ENCODE data around the gene DAW1. TPM values are rescaled to one million over a fixed set of nuclear protein-coding genes. Genes with fewer than 3 reads are reported as not detected.
A peak's percentile ranks its signal among the peaks of the same experiment; 100 is the strongest.
"Not testable (repeated sequence)": the region's sequence is repeated elsewhere in the genome, so short reads cannot be mapped to it uniquely, and the experiment has no call there.

Gene DAW1
- total and polyA plus RNA-seq, 4 donors, result 5.0 to 16.6 (median 9.7) TPM

- Histone ChIP-seq H3K27me3 (ENCODE audit: control insufficient read depth, insufficient read depth, low read length) (no peaks in the 10 kb centered on the region), H3K27ac (ENCODE audit: low read depth, low read length) (no peak overlapping the region), H3K4me1 (ENCODE audit: control insufficient read depth, insufficient read depth, low read length) (no peaks in the 10 kb centered on the region), H3K36me3 (ENCODE audit: control insufficient read depth, insufficient read depth, low read length) (no peaks in the 10 kb centered on the region), H3K4me3 (ENCODE audit: low read depth, low read length) (no peak overlapping the region), H3K9me3 (ENCODE audit: control insufficient read depth, insufficient read depth, low read length) (no peaks in the 10 kb centered on the region)
- no peak for DNase-seq (ENCODE audit: low read depth in 4 of 6, low spot score in 6 of 6)
- 100% methylated on average over 2 of the region's 5 CpGs for WGBS (ENCODE audit: insufficient coverage)
Measured at GRCh38 chr2:227834916-227835650, 36.3 kb upstream of the DAW1 start.

- not testable (repeated sequence) for H3K4me1 ChIP-seq (ENCODE audit: control insufficient read depth, insufficient read depth, low read length); H3K27ac ChIP-seq (ENCODE audit: low read depth, low read length); H3K36me3 ChIP-seq (ENCODE audit: control insufficient read depth, insufficient read depth, low read length); DNase-seq (ENCODE audit: low read depth in 4 of 6, low spot score in 6 of 6); H3K27me3 ChIP-seq (ENCODE audit: control insufficient read depth, insufficient read depth, low read length); H3K9me3 ChIP-seq (ENCODE audit: control insufficient read depth, insufficient read depth, low read length); H3K4me3 ChIP-seq (ENCODE audit: low read depth, low read length)
- WGBS (ENCODE audit: insufficient coverage), result 76% methylated on average over 6 of the region's 7 CpGs
Measured at GRCh38 chr2:227839339-227840129, 31.9 kb upstream of the DAW1 start.

DNA sequence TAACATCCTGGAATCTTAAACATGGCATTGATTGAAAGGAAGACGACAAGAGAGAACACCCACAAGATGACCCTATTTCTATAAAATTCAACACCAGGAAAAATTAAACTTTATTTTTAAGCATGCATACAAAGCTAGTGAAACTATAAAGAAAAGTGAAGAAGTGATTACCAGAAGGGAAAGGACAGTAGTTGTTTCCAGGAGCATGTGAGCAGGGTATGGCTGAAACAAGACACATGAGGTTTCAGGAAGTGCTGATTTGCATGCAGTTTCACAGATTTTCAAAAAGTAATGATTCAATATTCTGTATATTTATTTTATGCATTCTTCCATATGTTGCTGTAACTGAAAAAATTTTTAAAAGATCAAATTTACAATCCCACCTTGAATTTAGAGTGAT, 24.6 kb upstream of the DAW1 start:
- no CpG with 5 or more reads among the region's 1 CpG for WGBS (ENCODE audit: insufficient coverage)
- DNase-seq (ENCODE audit: low read depth in 4 of 6, low spot score in 6 of 6), result no peak
- Histone ChIP-seq H3K27ac (ENCODE audit: low read depth, low read length) (no peak overlapping the region), H3K4me3 (ENCODE audit: low read depth, low read length) (no peak overlapping the region), H3K4me1 (ENCODE audit: control insufficient read depth, insufficient read depth, low read length) (no peaks in the 10 kb centered on the region), H3K36me3 (ENCODE audit: control insufficient read depth, insufficient read depth, low read length) (no peaks in the 10 kb centered on the region), H3K27me3 (ENCODE audit: control insufficient read depth, insufficient read depth, low read length) (no peaks in the 10 kb centered on the region), H3K9me3 (ENCODE audit: control insufficient read depth, insufficient read depth, low read length) (no peaks in the 10 kb centered on the region)

GRCh38 chr2:227848146-227848545, 23.3 kb upstream of the DAW1 start:
- H3K4me3 ChIP-seq (ENCODE audit: low read depth, low read length), result no peak overlapping the region
- 50% methylated on average over 2 of the region's 3 CpGs for WGBS (ENCODE audit: insufficient coverage)
- H3K27me3 ChIP-seq (ENCODE audit: control insufficient read depth, insufficient read depth, low read length), result no peaks in the 10 kb centered on the region
- no peaks in the 10 kb centered on the region for H3K4me1 ChIP-seq (ENCODE audit: control insufficient read depth, insufficient read depth, low read length)
- H3K36me3 ChIP-seq (ENCODE audit: control insufficient read depth, insufficient read depth, low read length), result no peaks in the 10 kb centered on the region
- no peaks in the 10 kb centered on the region for H3K9me3 ChIP-seq (ENCODE audit: control insufficient read depth, insufficient read depth, low read length)
- no peak overlapping the region for H3K27ac ChIP-seq (ENCODE audit: low read depth, low read length)
- no peak for DNase-seq (ENCODE audit: low read depth in 4 of 6, low spot score in 6 of 6)

DNA sequence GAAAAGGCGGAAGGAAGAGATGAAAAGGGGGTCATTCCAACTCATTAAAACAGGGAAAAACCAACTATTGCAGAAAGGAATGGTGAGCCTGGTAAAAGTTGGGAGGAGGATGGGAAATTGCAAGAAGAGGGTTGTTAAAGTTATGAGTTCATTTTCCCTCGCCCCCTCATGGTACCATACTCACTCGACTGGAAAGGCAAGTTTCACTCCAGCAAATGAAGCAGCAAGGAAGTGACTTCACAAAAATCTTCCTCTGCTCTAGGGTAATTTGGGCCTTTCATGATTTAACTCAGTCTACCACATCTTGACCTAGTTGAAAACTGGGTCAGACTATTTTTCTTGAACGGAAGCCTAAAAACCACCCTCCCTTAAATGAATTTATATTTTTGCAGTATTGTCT, 22.8 kb upstream of the DAW1 start:
- 60% methylated on average over 1 of the region's 4 CpGs for WGBS (ENCODE audit: insufficient coverage)
- DNase-seq (ENCODE audit: low read depth in 4 of 6, low spot score in 6 of 6), result no peak
- Histone ChIP-seq H3K27me3 (ENCODE audit: control insufficient read depth, insufficient read depth, low read length) (no peaks in the 10 kb centered on the region), H3K9me3 (ENCODE audit: control insufficient read depth, insufficient read depth, low read length) (no peaks in the 10 kb centered on the region), H3K4me3 (ENCODE audit: low read depth, low read length) (no peak overlapping the region), H3K4me1 (ENCODE audit: control insufficient read depth, insufficient read depth, low read length) (no peaks in the 10 kb centered on the region), H3K36me3 (ENCODE audit: control insufficient read depth, insufficient read depth, low read length) (no peaks in the 10 kb centered on the region), H3K27ac (ENCODE audit: low read depth, low read length) (no peak overlapping the region)

DNA sequence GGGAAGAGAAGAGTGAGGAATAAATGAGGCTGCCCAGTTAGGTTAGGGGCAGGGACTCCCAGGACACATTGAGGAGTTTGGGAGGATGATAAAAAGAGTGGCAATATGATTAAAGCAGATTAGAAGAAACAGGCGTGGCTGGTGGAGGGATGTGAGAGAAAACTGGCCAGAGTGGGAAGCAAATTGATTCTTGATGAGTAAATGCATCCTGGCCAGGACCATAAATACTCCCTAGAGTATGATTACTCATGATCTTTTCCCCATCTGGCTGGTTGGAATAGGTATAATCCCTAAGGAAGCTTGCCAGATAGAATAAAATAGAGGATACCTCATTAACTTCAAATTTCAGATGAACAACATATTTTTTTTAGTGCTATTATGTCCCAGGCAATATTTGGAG, 21.5 kb upstream of the DAW1 start:
- Histone ChIP-seq H3K27ac (ENCODE audit: low read depth, low read length) (no peak overlapping the region), H3K36me3 (ENCODE audit: control insufficient read depth, insufficient read depth, low read length) (no peaks in the 10 kb centered on the region), H3K9me3 (ENCODE audit: control insufficient read depth, insufficient read depth, low read length) (no peaks in the 10 kb centered on the region), H3K4me3 (ENCODE audit: low read depth, low read length) (no peak overlapping the region), H3K4me1 (ENCODE audit: control insufficient read depth, insufficient read depth, low read length) (no peaks in the 10 kb centered on the region), H3K27me3 (ENCODE audit: control insufficient read depth, insufficient read depth, low read length) (no peaks in the 10 kb centered on the region)
- DNase-seq (ENCODE audit: low read depth in 4 of 6, low spot score in 6 of 6), result peak in 1 of 6 donors; percentile 42
- WGBS (ENCODE audit: insufficient coverage), result no CpG with 5 or more reads among the region's 1 CpG

- peak in 1 of 6 donors; percentile 11 for DNase-seq (ENCODE audit: low read depth in 4 of 6, low spot score in 6 of 6)
- Histone ChIP-seq H3K4me3 (ENCODE audit: low read depth, low read length) (no peak overlapping the region), H3K4me1 (ENCODE audit: control insufficient read depth, insufficient read depth, low read length) (no peaks in the 10 kb centered on the region), H3K36me3 (ENCODE audit: control insufficient read depth, insufficient read depth, low read length) (no peaks in the 10 kb centered on the region), H3K27ac (ENCODE audit: low read depth, low read length) (no peak overlapping the region), H3K27me3 (ENCODE audit: control insufficient read depth, insufficient read depth, low read length) (no peaks in the 10 kb centered on the region), H3K9me3 (ENCODE audit: control insufficient read depth, insufficient read depth, low read length) (no peaks in the 10 kb centered on the region)
- 57% methylated on average over 4 of the region's 4 CpGs for WGBS (ENCODE audit: insufficient coverage)
Measured at GRCh38 chr2:227853204-227853629, 18.2 kb upstream of the DAW1 start.

GRCh38 chr2:227853765-227854271, 17.6 kb upstream of the DAW1 start:
- WGBS (ENCODE audit: insufficient coverage), result 87% methylated on average over 5 of the region's 6 CpGs
- DNase-seq (ENCODE audit: low read depth in 4 of 6, low spot score in 6 of 6), result no peak
- H3K36me3 ChIP-seq (ENCODE audit: control insufficient read depth, insufficient read depth, low read length), result no peaks in the 10 kb centered on the region
- no peak overlapping the region for H3K4me3 ChIP-seq (ENCODE audit: low read depth, low read length)
- H3K9me3 ChIP-seq (ENCODE audit: control insufficient read depth, insufficient read depth, low read length), result no peaks in the 10 kb centered on the region
- no peaks in the 10 kb centered on the region for H3K27me3 ChIP-seq (ENCODE audit: control insufficient read depth, insufficient read depth, low read length)
- no peak overlapping the region for H3K27ac ChIP-seq (ENCODE audit: low read depth, low read length)
- H3K4me1 ChIP-seq (ENCODE audit: control insufficient read depth, insufficient read depth, low read length), result no peaks in the 10 kb centered on the region

DNA sequence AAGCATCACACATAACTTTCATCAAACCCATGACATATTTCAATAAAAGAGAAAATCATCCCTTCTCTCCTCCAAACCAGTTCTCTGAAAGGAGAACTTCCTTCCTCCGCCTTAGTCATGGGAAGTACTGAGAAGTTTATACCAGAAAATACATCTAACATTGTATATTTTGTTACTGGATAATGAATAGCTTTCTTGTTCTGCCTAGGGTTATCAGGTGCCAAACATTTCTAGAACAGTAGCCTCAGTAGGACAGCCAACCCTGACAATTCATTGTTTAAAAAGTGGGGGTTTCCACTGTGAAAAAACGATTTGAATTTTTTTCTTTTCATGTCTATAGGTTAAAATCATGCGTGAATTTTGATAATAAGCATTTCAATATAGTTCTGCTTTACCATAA, 16.0 kb upstream of the DAW1 start:
- Histone ChIP-seq H3K36me3 (ENCODE audit: control insufficient read depth, insufficient read depth, low read length) (no peaks in the 10 kb centered on the region), H3K4me1 (ENCODE audit: control insufficient read depth, insufficient read depth, low read length) (peaks cover 10% of the 10 kb centered on the region)

More for the DNA sequence above, 16.0 kb upstream of the DAW1 start:
- Histone ChIP-seq H3K27ac (ENCODE audit: low read depth, low read length) (no peak overlapping the region), H3K4me3 (ENCODE audit: low read depth, low read length) (no peak overlapping the region), H3K9me3 (ENCODE audit: control insufficient read depth, insufficient read depth, low read length) (no peaks in the 10 kb centered on the region), H3K27me3 (ENCODE audit: control insufficient read depth, insufficient read depth, low read length) (no peaks in the 10 kb centered on the region)
- WGBS (ENCODE audit: insufficient coverage), result no CpG with 5 or more reads among the region's 3 CpGs
- no peak for DNase-seq (ENCODE audit: low read depth in 4 of 6, low spot score in 6 of 6)

All from spinal cord (tissue), 10 donors.